Activated CD4-positive, alpha-beta T cell treated with anti-CD3 and anti-CD28 coated beads, Interleukin-2, amount 10 ng/mL, durations not matched to agents 24 days and 14 days (primary cell): Measurements from ENCODE around the gene FTL. TPM values are rescaled to one million over a fixed set of nuclear protein-coding genes. Genes with fewer than 3 reads are reported as not detected.

Experiments used
- DNase-seq: peaks from one replicate; pipeline ENCODE4 v3.0.0; 2022
- H3K27ac Mint-ChIP-seq: one replicate; pipeline ENCODE4 v1.8.0; 2022; ENCODE audit warnings: mild to moderate bottlenecking, mixed read lengths
- H3K27me3 Mint-ChIP-seq: one replicate; pipeline ENCODE4 v1.8.0; 2022; ENCODE audit warnings: mixed read lengths
- H3K36me3 Mint-ChIP-seq: one replicate; pipeline ENCODE4 v1.8.0; 2022; ENCODE audit warnings: low read depth, mild to moderate bottlenecking, mixed read lengths
- H3K4me1 Mint-ChIP-seq: one replicate; pipeline ENCODE4 v1.8.0; 2021; ENCODE audit warnings: mixed read lengths
- H3K4me3 Mint-ChIP-seq: one replicate; pipeline ENCODE4 v1.8.0; 2022; ENCODE audit warnings: mild to moderate bottlenecking, moderate library complexity, mixed read lengths
- H3K9me3 Mint-ChIP-seq: one replicate; pipeline ENCODE4 v1.8.0; 2021; ENCODE audit warnings: mixed read lengths
- intact Hi-C: fragments of 100-400 bp; cut with micrococcal nuclease; formaldehyde crosslinking; loops from one replicate; pipeline ENCODE4 v1.15.1; 2023
- total RNA-seq: library from RNA; stranded (reverse); gene quantifications from 2 replicates; pipeline ENCODE4 v1.2.3, GENCODE V29; 2022

FTL gene
- total RNA-seq, 1 donor from 2014 or later, result 696 TPM

DNA sequence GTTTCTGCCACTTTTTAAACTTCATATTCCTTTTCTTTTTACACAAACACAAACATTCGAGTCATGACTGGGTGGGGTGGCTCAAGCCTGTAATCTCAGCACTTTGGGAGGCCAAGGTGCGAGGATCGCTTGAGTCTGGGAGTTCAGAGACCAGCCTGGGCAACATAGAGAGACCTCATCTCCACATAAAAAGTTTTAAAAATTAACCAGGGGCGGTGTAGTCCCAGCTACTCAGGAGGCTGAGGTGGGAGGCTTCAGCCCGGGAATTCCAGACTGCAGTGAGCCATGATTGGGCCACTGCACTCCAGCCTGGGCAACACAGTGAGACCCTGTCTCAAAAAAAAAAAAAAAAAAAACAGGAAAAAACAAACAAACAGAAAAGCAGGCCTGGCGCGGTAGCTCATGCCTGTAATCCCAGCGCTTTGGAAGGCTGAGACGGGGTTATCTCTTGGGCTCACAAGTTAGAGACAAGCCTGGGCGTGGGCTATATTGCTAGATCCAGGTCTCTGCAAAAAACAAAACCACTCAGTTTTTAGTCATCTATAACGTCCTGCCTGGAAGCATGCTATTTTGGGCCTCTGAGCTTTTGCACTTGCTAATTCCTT, 11.0 kb upstream of the FTL start:
- H3K27ac Mint-ChIP-seq, result peak overlapping the region; percentile 93

GRCh38 chr19:48954595-48955307, 10.4 kb upstream of the FTL start, which contains the start of gene BAX:
TSS of gene BAX (plus strand) at chr19:48954875. CDS start at chr19:48954929, 54 bp downstream.
- DNase-seq, result peak; percentile 98
- Mint-ChIP-seq H3K27me3 (no peaks in the 10 kb centered on the region), H3K4me1 (peaks cover 25% of the 10 kb centered on the region), H3K36me3 (peaks cover 33% of the 10 kb centered on the region), H3K27ac (peak within 1 kb of the TSS; percentile 93), H3K9me3 (no peaks in the 10 kb centered on the region), H3K4me3 (peak within 1 kb of the TSS; percentile 86)
- intact Hi-C loops, result loop anchor here (1.0 to 2.0 kb wide), 3 partner anchors 10 to 54 kb away; partner anchors contain the start of genes GYS1, NUCB1 and RUVBL2

More for the DNA sequence above, 11.0 kb upstream of the FTL start:
- no peak for DNase-seq
- Mint-ChIP-seq H3K27me3 (no peaks in the 10 kb centered on the region), H3K4me1 (peaks cover 25% of the 10 kb centered on the region), H3K4me3 (peak overlapping the region; percentile 86), H3K36me3 (peaks cover 30% of the 10 kb centered on the region), H3K9me3 (no peaks in the 10 kb centered on the region)
- intact Hi-C loops, result loop anchor here (1.0 to 2.0 kb wide), 3 partner anchors 10 to 53 kb away; partner anchors contain the start of genes GYS1, NUCB1 and RUVBL2

DNA sequence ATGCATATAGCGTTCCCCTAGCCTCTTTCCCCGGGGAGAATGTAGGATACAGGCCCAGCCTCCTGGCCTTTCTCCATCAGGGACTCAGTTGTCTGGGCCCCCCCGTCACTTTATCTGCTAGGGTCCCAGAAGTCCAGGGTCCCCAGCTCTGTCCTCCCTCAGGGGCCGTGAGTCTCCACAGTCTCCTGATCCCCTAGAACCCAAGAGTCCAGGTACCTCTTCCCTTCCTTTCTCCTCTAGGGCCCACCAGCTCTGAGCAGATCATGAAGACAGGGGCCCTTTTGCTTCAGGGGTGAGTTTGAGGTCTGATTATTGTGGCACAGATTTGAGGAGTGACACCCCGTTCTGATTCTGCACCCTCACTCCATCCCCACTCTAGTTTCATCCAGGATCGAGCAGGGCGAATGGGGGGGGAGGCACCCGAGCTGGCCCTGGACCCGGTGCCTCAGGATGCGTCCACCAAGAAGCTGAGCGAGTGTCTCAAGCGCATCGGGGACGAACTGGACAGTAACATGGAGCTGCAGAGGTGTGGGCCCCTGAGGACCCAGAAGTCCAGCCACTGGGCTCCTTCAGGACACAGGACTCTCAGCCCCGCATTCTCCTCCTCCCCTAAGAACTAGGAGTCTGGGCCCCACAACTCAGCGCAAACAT, 9.7 kb upstream of the FTL start:
- Mint-ChIP-seq H3K4me3 (peak overlapping the region; percentile 86), H3K27ac (peak overlapping the region; percentile 90), H3K9me3 (no peaks in the 10 kb centered on the region), H3K27me3 (no peaks in the 10 kb centered on the region), H3K36me3 (peaks cover 35% of the 10 kb centered on the region), H3K4me1 (peaks cover 25% of the 10 kb centered on the region)
- peak; percentile 64 for DNase-seq
- intact Hi-C loops, result loop anchor here (2.0 kb wide), 2 partner anchors 37 to 55 kb away; partner anchors contain the start of genes GYS1, NUCB1 and RUVBL2

DNA sequence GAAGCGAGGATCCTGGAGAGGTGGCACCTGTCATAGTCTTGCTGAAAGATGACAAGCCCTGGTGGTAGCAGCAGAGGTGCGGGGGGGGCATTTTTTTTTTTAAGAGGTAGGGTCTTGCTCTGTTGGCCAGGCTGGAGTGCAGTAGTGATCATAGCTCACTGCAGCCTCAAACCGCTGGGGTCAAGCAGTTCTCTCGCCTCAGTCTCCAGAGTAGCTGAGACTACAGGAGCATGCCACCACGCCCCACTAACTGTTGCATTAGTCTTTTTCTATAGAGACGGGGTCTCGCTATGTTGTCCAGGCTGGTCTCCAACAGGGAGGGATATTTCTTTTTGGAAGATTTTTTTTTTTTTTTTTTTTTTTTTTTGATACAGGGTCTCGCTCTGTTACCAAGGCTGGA, 7.1 kb upstream of the FTL start:
- DNase-seq, result no peak
- intact Hi-C loops, result no loop called here
- H3K9me3 Mint-ChIP-seq, result no peaks in the 10 kb centered on the region
- H3K27me3 Mint-ChIP-seq, result no peaks in the 10 kb centered on the region
- H3K36me3 Mint-ChIP-seq, result peaks cover 49% of the 10 kb centered on the region
- H3K4me1 Mint-ChIP-seq, result peaks cover 41% of the 10 kb centered on the region
- H3K4me3 Mint-ChIP-seq, result peak overlapping the region; percentile 21
- no peak overlapping the region for H3K27ac Mint-ChIP-seq

- Mint-ChIP-seq H3K27me3 (no peaks in the 10 kb centered on the region), H3K4me3 (no peak overlapping the region), H3K36me3 (peaks cover 53% of the 10 kb centered on the region), H3K9me3 (no peaks in the 10 kb centered on the region), H3K27ac (no peak overlapping the region), H3K4me1 (peaks cover 54% of the 10 kb centered on the region)
- intact Hi-C loops, result loop anchor here (5.0 kb wide), 1 partner anchor 322 kb away; the partner anchor contains the start of gene DBP
- DNase-seq, result peak; percentile 78
These were observed 5.5 kb upstream of the FTL start for GRCh38 chr19:48959341-48960239.

DNA sequence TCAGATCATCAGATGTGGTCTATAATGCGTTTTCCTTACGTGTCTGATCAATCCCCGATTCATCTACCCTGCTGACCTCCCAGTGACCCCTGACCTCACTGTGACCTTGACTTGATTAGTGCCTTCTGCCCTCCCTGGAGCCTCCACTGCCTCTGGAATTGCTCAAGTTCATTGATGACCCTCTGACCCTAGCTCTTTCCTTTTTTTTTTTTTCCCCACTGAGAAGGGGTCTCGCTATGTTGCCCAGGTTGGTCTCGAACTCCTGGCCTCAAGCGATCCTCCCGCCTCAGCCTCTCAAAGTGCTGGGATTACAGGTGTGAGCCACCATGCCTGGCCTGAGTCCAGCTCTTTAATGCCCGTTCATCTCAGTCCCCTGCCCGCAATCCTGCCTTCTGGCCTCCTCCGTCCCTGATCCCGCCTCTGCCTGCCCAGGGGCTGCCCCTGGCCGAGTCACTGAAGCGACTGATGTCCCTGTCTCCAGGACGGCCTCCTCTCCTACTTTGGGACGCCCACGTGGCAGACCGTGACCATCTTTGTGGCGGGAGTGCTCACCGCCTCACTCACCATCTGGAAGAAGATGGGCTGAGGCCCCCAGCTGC, 4.0 kb upstream of the FTL start:
- DNase-seq, result no peak
- peak overlapping the region; percentile 18 for H3K4me3 Mint-ChIP-seq
- H3K27me3 Mint-ChIP-seq, result no peaks in the 10 kb centered on the region
- H3K9me3 Mint-ChIP-seq, result no peaks in the 10 kb centered on the region
- intact Hi-C loops, result loop anchor here (5.0 kb wide), 1 partner anchor 324 kb away; the partner anchor contains the start of gene DBP
- peak overlapping the region; percentile 45 for H3K27ac Mint-ChIP-seq
- peaks cover 60% of the 10 kb centered on the region for H3K4me1 Mint-ChIP-seq
- peaks cover 54% of the 10 kb centered on the region for H3K36me3 Mint-ChIP-seq

- Mint-ChIP-seq H3K4me3 (peak overlapping the region; percentile 100), H3K9me3 (no peaks in the 10 kb centered on the region), H3K27ac (peak overlapping the region; percentile 99), H3K4me1 (peaks cover 62% of the 10 kb centered on the region), H3K36me3 (peaks cover 56% of the 10 kb centered on the region), H3K27me3 (no peaks in the 10 kb centered on the region)
- no peak for DNase-seq
- intact Hi-C loops, result loop anchor here (5.0 kb wide), 1 partner anchor 324 kb away; the partner anchor contains the start of gene DBP
These were observed 3.5 kb upstream of the FTL start for GRCh38 chr19:48961673-48962028.

DNA sequence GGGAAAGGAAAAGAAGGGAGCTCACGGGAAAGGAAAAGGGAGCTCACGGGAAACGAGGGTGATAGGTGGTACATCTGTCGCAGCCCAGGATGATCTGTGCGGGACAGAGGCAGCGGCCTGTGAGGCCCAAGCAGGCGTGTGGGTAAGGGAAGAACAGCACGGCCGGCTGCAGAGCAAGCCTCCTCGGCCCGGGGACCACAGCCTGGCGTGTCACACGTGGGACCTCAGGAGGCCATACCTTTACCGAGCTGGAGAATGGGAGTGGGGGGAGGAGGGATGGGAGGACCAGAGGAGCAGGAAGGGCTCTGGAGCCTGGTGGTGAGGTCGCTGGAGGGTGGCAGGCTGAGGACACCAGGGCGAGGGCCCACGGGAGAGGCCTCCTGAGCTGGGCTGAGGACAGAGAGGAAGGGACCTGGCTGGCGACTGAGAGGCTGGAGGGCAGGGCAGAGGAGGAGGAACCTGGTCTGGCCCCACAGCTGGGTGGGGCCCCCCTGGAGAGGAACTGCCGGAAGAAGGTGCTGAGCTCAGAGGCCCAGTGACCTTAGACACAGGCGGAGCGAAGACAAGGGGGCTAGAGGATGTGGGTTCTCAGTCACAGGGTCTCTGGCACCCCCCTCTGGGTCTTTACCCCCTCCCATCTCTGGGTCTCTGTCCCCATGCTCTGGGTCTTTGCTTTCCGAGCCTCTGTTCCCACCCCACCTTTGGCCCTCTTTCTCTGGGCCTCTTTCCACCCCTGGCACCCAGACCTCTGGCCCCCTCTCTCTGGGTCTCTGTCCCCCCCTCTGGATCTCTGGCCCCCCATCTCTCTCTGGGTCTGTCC, 2.9 kb upstream of the FTL start:
- Mint-ChIP-seq H3K4me3 (peak overlapping the region; percentile 100), H3K36me3 (peaks cover 57% of the 10 kb centered on the region), H3K27ac (peak overlapping the region; percentile 99), H3K9me3 (no peaks in the 10 kb centered on the region), H3K27me3 (no peaks in the 10 kb centered on the region), H3K4me1 (peaks cover 63% of the 10 kb centered on the region)
- intact Hi-C loops, result loop anchor here (5.0 kb wide), 1 partner anchor 325 kb away; the partner anchor contains the start of gene DBP
- peak; percentile 81 for DNase-seq

DNA sequence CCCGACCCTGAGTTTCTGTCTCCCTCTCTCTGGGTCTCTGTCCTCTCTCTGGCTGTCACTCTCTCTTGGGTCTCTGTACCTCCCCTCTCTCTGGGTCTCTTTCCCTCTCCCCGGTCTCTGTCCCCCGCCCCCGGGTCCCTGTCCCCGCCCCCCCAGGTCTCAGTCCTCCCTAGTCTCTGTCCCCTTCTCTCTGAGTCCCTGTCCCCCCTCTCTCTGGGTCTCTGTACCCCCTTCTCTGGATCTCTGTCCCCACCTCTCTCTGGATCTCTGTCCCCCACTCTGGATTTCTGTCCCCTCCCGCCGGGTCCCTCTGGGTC, 2.3 kb upstream of the FTL start:
- Mint-ChIP-seq H3K27ac (peak overlapping the region; percentile 99), H3K36me3 (peaks cover 55% of the 10 kb centered on the region), H3K4me1 (peaks cover 62% of the 10 kb centered on the region), H3K27me3 (no peaks in the 10 kb centered on the region), H3K9me3 (no peaks in the 10 kb centered on the region), H3K4me3 (peak overlapping the region; percentile 100)
- DNase-seq, result no peak
- intact Hi-C loops, result loop anchor here (5.0 kb wide), 1 partner anchor 326 kb away; the partner anchor contains the start of gene DBP

DNA sequence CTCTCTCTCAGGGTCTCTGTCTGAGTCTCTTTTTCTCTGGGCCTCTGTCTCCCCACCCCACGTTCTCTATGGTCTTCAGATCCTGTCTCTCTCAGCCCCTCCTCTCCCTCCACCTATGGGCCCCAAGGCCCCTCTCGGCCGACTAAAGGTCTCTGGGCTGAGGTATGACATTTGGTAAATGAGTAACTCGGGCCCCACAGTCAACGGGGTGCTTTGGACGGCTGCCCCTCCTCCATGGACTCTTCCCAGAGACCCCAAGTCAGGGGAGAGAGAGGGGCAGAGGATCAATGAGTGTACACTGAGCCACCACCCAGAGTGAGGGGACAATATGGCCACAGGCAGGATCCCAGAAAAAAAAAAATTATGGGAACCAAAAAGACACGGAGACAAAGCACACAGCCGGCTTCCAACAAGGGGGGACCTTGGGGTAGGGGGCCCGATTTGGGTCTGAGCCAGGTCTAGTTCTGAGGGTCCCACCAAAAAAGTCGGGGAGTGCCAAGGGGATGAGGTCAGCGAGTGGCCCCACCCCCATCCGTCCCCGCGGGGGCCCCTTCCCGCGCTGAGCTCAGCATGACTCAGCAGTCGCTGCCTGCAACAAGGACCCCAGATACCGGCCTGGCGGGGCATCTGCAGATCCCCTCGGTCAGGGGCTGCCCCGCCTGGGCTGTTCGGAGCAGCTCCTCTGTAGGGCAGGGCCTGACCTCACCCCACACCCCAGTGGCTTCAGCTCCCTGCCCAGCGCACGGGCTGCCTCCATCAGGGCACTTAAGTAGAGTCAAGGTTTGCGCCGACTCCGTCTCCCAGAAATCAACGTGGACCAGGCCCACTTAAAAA, 1.5 kb upstream of the FTL start:
- DNase-seq, result peak; percentile 89
- H3K9me3 Mint-ChIP-seq, result no peaks in the 10 kb centered on the region
- H3K27ac Mint-ChIP-seq, result peak overlapping the region; percentile 99
- peak overlapping the region; percentile 100 for H3K4me3 Mint-ChIP-seq
- intact Hi-C loops, result loop anchor here (1.0 to 5.0 kb wide), 4 partner anchors 9 to 326 kb away; partner anchors contain the start of genes BAX, DBP and NUCB1
- peaks cover 63% of the 10 kb centered on the region for H3K4me1 Mint-ChIP-seq
- H3K36me3 Mint-ChIP-seq, result peaks cover 54% of the 10 kb centered on the region
- no peaks in the 10 kb centered on the region for H3K27me3 Mint-ChIP-seq

DNA sequence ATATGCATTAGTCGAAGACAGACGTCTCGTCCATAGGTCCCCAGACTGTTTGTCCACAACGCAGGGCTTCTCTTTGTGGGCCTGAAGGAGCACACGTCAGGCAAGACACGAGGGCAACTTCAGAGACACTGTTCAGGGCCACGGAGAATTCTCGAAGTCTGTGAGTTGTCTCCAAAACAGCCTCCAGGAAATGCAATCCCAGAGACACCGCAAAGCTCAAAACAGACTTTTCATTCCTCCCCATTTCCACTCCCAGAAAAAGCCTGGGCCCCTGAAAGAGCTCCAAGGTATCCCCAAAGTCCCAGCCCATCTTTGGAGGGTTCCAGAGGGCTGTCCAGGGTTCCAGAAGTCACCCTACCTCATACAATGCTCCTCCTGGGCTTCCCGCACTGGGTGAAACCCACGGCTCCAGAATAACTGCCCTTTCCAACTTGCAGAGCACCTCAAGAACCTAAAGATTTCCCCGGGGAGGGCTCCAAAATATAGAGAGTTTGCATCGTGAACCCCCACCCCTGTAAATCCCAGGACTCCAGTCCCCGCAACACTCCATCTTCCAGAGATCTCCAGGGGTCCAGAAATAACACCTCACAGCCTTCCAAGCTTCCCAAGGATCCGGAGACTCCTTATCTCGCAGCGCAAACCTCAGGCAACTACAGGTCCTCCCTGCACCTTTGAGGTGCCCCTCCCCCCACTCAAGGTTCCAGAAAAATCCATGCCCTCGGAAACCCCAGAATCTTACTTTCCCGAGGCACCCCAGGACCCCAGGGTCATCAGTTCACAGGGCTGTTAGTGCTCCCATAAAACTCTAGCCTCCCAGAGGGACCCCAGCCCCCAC, 687 bp upstream of the FTL start:
- intact Hi-C loops, result loop anchor here (1.0 to 5.0 kb wide), 6 partner anchors 10 to 327 kb away; partner anchors contain the start of genes BAX, DBP, GYS1 and NUCB1
- H3K27me3 Mint-ChIP-seq, result no peaks in the 10 kb centered on the region

More for the DNA sequence above, 687 bp upstream of the FTL start:
- H3K4me3 Mint-ChIP-seq, result peak overlapping the region; percentile 100
- peaks cover 54% of the 10 kb centered on the region for H3K36me3 Mint-ChIP-seq
- H3K4me1 Mint-ChIP-seq, result peaks cover 58% of the 10 kb centered on the region
- peak overlapping the region; percentile 99 for H3K27ac Mint-ChIP-seq
- DNase-seq, result no peak
- no peaks in the 10 kb centered on the region for H3K9me3 Mint-ChIP-seq
